ENCODE results near the gene CABP4.

The CABP4 gene

DNA sequence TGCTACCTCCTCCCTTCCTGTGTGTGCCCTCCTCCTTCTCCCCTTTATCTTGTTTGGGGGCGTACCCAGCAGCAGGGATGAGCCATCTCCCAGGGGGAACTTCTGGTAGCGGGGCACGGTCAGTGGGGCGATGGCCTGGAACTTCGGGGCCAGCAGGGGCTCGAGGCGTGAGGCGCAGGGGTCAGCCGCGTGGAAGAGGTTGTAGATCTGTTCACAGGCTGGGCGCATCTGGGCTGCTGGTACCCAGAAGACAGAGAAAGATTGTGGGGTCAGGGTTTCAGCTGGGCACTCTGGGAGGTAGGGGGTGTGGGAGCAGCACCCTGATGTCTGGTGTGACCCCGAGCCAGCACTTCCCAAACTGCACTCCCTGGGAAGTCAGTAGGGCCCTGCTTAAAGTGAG is 41.0 kb downstream of the CABP4 start:
- DNase-seq (ENCODE audit: low spot score) = no peak

- DNase-seq (ENCODE audit: low spot score) = no peak
Observed at GRCh38 chr11:67497656-67498291, 42.6 kb downstream of the CABP4 start.

DNA sequence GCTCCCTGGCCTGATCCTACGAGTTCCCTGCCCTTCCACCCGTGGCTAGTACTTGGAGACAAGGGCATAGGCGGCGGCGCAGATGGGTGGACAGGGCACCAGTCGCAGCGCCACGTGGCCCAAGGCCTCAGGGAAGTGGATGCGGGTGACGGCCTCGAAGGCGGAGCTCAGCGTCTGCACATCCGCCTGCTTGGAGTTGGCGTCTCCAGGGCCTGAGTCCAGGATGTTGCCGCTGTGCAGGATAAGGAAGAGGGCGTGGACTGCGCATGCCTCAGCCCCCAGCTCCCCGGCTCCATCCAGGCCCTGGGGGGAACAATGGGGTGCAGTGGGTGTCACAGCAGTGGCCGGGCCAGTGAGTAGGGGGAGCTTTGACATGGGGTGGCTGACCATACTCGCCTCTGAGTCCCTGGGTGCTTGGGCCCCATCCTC is 43.4 kb downstream of the CABP4 start:
- no peak for DNase-seq (ENCODE audit: low spot score)

DNA sequence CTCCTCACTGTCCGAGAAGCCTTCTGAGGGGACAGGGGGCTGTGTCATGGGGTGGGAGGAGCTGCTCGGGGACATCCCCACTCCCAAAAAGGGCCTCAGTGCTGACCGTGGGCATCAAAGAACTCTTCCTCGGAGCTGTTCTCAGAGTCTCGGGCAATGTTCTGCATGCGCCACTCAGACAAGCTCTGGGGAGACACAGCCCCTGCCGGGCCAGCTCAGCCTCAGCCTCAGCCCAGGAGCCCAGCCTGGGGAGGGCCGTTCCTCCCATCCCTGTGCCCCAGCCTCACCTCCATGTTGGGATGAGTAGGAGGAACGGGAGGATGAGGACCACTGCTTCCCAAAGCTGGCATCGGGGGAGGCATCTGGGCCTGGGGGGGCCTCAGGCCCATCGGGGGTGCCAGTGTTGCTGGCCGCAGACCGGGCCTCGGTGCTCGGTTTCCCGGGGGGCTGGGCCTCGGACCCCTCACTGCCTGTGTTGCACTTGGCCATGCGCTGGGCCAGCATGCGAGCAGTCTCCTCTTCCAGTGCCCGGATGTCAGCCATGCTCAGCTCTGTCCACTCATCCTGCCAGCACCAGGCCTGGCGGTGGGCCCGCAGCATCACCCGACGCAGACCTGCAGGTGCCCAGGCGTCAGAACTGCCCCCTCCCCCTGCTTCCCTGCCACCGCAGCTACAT is 44.8 kb downstream of the CABP4 start:
- DNase-seq (ENCODE audit: low spot score) = no peak

GRCh38 chr11:67500484-67500821 is 45.3 kb downstream of the CABP4 start:
- no peak for DNase-seq (ENCODE audit: low spot score)

DNA sequence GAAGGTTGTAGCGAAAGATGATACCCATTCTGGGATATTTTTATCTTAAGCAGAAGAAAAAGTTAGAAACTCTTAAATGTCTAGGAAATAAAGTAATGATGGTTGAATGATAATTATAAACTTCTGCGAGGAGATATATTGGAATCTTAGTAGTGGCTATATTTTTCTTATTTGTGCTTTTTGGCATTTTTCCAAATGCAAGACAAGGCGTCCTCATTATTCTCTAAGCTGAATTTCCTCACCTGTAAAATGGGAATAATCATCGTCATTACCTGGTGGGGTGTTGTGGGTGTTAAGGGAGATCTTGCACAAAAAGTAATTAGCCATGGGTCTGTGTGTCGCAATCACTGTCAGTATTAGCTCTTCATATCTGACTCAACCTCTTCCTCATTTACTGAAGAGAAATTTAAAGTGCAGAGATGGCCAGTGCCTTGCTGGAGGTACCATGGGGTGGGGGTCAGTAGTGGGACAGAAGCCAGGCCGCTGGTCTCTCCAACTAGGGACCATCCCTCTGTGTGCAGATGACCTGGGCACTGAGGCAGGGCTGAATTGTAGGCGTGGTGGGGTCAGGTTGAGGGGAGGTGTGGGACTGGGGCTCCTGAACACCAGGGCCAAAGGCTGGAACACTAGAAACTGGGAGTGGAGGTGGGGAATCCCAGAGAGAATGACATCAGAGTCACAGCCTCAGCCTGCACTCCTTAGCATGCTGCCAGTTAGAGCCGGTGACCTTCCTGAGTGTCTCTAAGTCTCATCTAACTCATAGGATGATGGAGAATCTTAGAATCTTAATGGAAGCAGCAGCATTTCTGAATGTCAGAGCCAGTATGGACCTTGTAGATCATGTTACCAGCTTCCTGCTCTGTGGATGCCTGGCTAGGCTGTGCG is 45.9 kb downstream of the CABP4 start:
- DNase-seq (ENCODE audit: low spot score) = no peak

- no peak for DNase-seq (ENCODE audit: low spot score)
Observed at GRCh38 chr11:67501854-67502253, 46.7 kb downstream of the CABP4 start.

- no peak for DNase-seq (ENCODE audit: low spot score)
Observed at GRCh38 chr11:67502328-67502979, 47.3 kb downstream of the CABP4 start.

- no peak for DNase-seq (ENCODE audit: low spot score)
Observed at GRCh38 chr11:67503119-67504004, 48.2 kb downstream of the CABP4 start.

DNA sequence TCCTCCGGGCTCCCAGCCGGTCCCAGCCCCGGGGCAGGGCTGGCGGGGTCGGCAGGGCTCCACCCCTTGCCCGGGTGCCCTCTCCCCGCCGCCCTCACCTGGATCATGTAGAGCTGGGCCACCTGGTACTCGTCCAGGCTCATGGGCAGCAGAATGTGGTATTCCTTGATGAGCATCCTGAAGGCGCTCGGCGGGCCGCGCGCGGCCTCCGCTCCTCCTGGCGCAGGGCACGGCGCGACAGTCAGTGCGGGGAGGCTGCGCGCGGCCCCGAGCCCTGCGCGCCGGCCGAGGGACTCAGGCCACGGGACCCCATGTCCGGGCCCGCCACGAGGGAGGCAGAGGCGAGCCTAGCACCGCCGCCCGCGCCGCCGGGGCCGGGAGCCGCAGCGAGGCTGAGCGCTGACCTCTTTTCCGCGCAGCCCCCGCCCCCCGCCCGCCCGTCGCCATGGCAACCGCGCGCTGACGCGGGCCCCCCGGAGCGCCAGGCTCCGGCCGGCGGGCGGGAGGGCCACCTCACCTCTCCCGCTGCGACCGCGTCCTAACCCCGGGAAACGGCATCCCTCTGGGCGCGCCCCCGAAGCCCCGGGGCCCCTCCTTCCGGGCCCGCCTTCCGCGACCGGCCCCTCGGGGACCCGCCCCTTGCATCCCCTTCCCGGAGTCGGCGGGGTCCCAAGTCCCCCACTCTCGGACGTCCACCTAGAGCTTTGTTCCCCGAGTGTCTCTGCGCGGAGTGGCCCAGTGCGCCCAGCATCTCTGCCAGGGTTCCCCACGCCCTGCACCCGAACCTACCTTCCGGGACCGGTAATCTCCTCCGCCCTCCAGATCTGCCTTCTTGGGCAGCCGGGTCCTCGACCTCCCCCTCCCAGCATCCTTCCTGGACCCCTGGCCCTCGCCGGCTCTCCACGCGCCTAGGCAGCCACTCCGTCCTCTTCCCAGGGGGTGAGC is 49.1 kb downstream of the CABP4 start:
- DNase-seq (ENCODE audit: low spot score) = no peak

DNA sequence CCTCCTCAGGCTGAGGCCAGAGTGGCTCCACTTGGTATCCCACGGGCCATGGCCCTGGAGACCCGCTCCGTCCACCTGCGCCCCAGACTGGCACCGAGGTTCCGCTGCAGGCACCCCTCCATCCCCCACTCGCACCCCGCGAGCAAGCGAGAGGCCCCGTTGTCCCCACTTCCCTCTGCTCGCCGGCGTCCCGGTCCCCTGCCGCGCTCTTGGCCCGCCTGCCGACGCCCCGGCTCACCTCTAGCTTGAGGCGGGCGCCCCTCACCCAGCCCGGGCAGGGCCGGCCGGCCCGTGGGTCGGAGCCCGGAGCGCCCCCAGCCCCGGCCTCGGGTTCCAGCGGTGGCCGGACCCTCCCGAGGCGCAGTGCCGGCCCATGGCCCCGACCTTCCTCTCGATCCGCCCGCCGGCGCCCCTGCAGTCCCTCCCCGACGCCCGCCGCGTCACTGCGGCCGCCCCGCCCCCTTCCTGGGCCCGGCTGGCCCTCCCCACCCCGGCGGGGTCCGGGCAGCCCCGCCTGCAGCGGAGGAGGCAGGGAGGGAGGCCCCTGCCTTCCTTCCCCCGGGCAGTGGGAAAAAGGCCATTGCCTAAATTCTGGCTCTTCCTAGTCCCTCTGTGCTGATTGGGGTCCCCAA is 49.9 kb downstream of the CABP4 start, which contains the start of gene PITPNM1:
PITPNM1 (minus strand) TSS at position 414 of the 632 bp plus-strand sequence. CDS start 1,183 bp downstream, outside the sequence.
- DNase-seq (ENCODE audit: low spot score) = peak; percentile 72

DNA sequence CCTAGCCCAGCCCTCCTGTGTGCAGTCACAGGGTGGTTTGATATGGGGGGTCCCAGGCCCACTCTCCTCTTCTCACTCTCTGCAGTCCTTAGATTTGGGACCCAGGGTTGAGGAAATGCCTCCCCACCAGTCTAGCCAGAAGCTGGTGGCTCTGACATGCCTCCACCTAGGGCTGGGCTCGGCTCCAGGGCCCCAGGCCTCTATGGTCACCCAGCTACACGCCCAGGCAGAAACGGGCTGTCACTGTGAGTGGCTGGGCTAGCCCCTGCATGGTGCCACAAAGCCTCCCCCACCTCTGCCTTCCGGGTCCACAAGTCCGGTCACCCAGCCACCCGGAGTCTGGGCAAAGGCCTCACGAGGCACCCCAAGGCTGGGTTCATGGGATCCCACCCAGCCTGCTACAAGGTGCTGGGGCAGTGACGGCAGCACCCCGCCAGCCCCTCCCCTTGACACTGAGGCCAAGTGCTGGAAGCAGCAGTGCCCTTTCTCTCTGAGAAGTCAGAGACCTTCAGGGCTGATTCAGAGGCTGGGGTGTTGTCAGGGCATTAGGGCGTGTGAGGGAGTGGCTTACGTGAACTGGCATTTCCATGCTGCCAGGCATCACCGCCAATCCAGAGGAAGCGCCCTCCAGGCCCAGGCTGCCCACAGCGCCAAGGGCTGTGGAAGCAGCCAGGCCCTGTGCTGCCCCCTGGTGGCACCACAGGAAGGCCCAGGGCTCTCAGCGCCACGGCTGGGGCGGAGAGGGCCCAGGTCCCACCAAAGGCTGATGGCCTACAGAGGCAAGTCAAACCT is 50.6 kb downstream of the CABP4 start:
- DNase-seq (ENCODE audit: low spot score) = peak; percentile 88

GRCh38 chr11:67506426-67507051 is 51.4 kb downstream of the CABP4 start:
- no peak for DNase-seq (ENCODE audit: low spot score)

GRCh38 chr11:67507242-67507863 is 52.2 kb downstream of the CABP4 start:
- no peak for DNase-seq (ENCODE audit: low spot score)

GRCh38 chr11:67507864-67508485 is 52.8 kb downstream of the CABP4 start, which contains the start of gene CDK2AP2:
TSS of gene CDK2AP2 (minus strand) at chr11:67508162. CDS start at chr11:67508082, 80 bp downstream.
- peak; percentile 99 for DNase-seq (ENCODE audit: low spot score)

DNA sequence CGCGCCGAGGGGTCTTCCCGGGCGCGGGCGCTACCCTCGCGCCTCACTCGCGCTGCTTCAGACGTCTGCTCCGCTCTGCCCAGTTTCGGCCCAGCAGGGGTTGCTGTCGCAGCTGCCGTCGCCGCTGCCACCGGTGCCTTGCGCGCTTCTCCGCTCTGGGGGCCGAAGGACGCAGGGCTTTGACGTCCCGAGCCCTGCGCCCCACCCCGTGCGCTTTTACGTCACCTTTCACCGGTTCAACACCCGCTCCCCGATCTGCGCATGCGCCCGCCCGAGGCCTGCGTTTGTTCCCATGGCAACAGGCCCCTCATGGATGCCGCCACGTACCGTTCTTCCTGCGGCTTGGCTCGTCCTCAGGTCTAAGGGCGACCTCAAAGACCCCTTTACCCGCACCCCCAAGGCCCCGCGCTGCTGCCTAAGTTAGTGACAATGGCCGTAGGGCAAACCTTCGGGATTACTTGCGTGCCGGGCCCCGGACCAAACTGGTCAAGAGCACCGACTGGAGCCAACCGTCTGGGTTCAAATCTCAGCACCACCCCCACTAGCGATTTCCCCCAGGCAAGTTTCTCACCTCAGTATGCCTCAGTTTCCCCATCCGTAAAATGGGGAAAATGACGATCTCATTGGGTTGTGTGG is 53.5 kb downstream of the CABP4 start:
- DNase-seq (ENCODE audit: low spot score) = peak; percentile 98

- DNase-seq (ENCODE audit: low spot score) = no peak
Observed at GRCh38 chr11:67510023-67510345, 54.8 kb downstream of the CABP4 start.

Measured in CD4-positive, alpha-beta T cell treated with Interleukin-6 at 100 ng/mL for 8 hours (primary cell).